ENCODE results near the gene NBPF19.
"Not testable (repeated sequence)": the region's sequence is repeated elsewhere in the genome, so short reads cannot be mapped to it uniquely, and the experiment has no call there.

The NBPF19 gene, protein sequence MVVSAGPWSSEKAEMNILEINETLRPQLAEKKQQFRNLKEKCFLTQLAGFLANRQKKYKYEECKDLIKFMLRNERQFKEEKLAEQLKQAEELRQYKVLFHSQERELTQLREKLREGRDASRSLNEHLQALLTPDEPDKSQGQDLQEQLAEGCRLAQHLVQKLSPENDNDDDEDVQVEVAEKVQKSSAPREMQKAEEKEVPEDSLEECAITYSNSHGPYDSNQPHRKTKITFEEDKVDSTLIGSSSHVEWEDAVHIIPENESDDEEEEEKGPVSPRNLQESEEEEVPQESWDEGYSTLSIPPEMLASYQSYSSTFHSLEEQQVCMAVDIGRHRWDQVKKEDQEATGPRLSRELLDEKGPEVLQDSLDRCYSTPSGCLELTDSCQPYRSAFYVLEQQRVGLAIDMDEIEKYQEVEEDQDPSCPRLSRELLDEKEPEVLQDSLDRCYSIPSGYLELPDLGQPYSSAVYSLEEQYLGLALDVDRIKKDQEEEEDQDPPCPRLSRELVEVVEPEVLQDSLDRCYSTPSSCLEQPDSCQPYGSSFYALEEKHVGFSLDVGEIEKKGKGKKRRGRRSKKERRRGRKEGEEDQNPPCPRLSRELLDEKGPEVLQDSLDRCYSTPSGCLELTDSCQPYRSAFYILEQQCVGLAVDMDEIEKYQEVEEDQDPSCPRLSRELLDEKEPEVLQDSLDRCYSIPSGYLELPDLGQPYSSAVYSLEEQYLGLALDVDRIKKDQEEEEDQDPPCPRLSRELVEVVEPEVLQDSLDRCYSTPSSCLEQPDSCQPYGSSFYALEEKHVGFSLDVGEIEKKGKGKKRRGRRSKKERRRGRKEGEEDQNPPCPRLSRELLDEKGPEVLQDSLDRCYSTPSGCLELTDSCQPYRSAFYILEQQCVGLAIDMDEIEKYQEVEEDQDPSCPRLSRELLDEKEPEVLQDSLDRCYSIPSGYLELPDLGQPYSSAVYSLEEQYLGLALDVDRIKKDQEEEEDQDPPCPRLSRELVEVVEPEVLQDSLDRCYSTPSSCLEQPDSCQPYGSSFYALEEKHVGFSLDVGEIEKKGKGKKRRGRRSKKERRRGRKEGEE (N-terminal part only)

DNA sequence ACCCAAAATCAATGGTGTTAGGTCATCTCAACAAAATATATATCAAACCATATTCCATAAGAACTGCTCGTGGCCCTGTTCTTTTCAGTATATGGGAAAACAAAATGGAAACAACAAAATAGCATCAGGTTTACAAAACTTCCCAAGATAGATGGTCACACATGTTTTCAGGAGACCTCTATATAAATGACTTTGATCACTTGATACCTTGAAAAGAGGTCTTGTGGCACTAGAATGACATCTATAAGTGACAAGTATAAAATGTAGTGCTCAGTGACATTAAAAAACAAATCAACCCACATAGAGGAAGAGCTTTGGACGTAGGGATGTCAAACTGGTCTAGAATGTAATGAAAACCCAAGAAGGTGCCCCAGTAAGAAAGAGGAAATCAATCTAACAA lies at the start of gene NBPF19:
Gene NBPF19 (plus strand): TSS at position 301 of the 400 bp plus-strand sequence. CDS start 888 bp downstream, outside the sequence.
- not testable (repeated sequence) for DNase-seq

- DNase-seq = not testable (repeated sequence)
Measured at GRCh38 chr1:149428317-149428716, 46.5 kb upstream of the NBPF19 start.

- peak; percentile 33 to 53 for DNase-seq
Measured at GRCh38 chr1:149445451-149445850, 29.4 kb upstream of the NBPF19 start.

- DNase-seq = not testable (repeated sequence)
Measured at GRCh38 chr1:149452196-149452595, 22.6 kb upstream of the NBPF19 start.

DNA sequence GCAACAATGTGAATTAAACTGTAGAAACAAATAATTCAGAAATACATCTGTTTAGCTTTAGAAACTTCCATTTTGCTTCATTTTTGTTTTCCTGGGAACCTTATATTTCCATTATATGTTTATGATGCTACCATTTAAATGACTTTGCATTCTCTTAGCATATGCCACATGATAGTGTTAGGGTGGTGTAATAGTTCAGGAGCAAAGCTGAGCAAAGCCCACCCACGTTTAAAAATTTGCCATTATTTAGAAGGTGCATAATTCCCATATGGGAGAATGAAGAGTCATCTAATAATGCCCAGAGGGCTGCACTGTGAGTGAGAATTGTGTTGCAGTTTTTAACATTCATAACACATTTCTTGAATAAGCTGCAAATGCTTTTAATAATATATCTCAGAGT lies 22.2 kb upstream of the NBPF19 start:
- DNase-seq = not testable (repeated sequence)

DNA sequence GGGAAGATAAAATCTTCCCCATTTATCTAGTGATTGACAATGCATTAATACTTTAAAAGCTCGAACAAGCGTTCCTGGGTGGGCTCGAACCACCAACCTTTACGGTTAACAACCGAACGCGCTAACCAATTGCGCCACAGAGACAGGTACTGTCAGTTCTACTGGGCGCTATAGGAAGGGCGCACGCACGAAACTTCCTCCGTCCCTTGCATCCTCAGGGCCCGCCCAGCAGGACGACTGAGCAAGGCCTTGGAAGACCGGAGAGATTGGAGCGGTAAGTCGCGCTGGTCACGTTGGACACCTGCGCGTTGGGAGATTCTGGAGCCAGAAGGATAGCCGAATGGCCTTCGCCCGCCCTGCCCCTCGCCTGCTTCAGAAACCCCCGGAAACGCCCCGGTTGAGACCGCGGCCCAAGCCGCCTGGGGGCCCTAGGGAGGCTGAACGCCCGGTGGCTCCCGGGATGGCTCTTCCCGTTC lies 83.5 kb downstream of the NBPF19 start:
- not testable (repeated sequence) for DNase-seq

- not testable (repeated sequence) for DNase-seq
Measured at GRCh38 chr1:149561806-149562205, 87.0 kb downstream of the NBPF19 start.

DNA sequence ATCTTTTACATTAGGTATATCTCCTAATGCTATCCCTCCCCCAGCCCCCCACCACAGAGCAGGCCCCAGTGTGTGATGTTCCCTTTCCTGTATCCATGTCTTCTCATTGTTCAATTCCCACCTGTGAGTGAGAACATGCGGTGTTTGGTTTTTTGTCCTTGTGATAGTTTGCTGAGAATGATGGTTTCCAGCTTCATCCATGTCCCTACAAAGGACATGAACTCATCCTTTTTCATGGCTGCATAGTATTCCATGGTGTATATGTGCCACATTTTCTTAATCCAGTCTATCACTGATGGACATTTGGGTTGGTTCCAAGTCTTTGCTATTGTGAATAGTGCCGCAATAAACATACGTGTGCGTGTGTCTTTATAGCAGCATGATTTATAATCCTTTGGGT lies 90.6 kb downstream of the NBPF19 start:
- not testable (repeated sequence) for DNase-seq

GRCh38 chr1:149572763-149573162 lies 97.9 kb downstream of the NBPF19 start:
- not testable (repeated sequence) for DNase-seq

GRCh38 chr1:149585592-149585991 lies 110.7 kb downstream of the NBPF19 start:
- DNase-seq = peak; percentile 69 to 84
